GM21390 (cell line): ENCODE results near the gene FAM118A.
"Not testable (repeated sequence)": the region's sequence is repeated elsewhere in the genome, so short reads cannot be mapped to it uniquely, and the experiment has no call there.

Experiments used
- ATAC-seq: cut with Tn5 transposase; IDR thresholded peaks from one replicate; pipeline ENCODE4 v1.9.1; 2021; ENCODE audit not compliant: unreplicated experiment

Gene FAM118A

DNA sequence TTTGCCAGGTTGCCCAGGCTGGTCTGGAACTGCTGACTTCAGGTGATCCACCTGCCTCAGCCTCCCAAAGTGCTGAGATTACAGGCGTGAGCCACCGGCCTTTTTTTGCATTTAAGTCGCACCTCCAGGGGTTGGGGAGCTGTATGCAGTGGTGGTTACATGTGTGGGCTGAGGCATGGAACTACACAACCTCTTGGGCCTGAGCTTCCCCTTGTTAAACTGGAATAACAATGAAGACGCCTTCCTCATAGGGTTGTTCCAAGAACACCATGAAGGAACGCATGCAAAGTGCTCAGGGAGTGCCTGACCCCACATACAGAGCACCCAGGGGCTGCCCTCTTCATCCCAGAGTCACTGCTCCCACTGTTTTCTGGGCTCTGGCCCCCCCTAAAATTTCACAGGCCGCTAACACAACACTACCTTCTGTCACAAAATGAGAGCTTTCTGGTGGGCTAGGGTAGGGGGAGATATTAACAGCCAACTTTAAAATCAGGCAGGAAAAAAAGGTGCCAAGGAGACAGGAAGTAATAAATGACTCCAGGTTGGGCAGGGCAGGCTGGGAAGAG, 1.3 kb upstream of the FAM118A start:
- ATAC-seq = no peak

DNA sequence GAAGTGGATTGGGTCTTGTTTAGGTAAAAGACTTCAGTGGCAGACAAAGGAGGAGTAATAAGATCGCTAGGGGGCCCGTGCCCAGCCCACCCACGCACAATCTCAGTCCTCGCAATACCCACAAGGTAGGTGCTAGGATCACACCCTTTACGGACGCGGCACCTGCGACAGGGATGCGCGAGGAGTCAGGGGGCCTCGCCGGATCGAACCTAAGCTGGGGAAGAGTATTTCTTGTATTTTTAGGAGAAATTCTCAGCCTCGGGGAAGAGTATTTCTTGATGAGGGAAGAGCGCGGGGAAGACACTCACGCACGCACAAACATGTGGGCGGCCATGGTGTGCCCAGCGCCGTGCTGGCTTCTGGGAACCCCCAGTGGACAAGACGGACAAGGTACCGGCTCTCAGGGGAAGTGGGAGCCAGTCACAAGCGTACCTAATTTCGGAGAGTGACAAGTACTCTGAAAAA, 745 bp upstream of the FAM118A start:
- ATAC-seq = no peak

DNA sequence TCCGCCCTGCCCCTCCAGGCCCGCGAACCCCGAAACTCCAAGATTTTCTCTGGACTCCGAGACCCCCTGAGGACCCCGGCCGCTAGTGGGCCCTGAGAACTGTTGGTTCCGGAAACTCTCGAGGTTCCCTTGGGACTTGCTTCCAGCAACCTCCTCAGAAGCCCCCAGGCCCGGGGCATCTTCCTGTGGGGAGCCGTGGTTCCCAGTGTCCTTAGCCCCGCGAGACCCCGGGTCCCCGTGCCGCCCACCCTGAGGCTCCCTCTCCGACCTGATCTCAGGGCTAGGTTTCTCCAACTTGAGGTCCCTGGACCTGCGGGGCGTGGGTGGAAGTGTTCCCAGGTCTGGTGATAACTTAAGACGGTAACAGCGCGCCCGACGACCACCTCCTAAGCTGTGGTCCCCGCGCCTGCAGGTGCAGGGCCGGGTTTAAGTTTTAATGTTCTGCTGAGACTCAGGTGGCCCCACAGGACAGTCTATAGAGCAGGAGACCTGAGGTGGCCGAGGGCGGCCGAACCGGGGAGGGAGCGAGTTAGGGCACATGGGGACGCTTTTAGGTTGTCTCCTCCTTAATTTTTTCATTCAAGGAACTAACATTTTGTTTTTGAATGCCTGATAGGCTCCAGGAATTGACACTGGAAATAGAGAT, 720 bp downstream of the FAM118A start:
- no peak for ATAC-seq

DNA sequence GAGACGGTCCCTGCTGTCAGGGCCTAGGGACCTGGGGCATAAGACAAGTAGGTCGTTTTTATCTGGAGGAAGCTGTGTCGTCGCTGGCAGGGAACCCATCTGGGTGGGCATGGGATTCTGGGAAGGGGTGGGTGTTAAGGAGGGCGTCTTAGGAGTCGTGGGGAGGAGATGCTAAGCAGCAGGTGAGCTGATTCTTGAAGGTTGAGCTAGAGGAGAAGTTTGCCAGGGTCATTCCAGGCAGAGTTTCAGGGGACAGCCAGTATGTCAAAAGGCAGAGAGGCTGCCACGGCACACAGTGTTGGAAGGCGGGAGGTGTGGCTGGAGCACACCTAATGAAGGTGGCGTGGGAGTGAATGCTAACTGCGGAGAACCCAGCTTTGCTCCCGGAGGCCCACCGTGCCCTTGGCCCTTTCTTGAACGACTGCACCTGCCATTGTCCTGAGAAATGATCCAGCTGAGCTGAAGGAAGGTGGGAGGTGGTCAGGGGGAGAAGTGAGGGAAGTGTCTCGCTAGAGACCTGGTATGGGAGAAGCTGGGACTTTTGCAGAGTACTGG, 1.3 kb downstream of the FAM118A start:
- ATAC-seq = no peak

DNA sequence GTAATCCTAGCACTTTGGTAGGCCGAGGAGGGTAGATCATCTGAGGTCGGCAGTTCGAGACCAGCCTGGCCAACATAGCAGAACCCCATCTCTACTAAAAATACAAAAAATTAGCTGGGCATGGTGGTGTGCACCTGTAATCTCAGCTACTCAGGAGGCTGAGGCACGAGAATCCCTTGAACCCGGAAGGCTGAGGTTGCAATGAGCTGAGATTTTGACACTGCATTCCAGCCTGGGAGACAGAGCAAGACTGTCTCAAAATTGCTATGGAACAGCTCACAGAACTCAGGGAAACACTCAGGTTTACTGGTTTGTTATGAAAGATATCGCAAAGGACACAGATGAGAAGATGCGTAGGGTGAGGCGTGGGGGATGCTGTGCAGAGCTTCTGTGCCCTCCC, 2.7 kb downstream of the FAM118A start:
- no peak for ATAC-seq

DNA sequence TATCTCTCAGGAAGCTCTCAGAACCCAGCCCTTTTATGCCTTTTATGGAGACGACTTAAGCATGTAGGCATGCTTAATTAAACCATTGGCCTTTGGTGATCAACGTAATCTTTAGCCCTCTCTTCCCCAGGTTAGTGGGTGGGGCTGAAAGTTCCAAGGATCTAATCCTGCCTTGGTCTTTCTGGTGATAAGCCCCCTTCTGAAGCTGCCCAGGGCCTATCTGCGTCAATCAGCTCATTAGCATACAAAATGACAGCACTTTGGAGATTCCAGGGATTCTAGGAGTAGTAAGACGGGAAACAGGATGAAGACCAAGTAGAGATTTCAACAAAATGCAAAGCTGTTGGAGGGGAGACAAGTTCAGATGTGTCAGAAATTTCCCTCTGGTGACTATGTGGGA, 3.1 kb downstream of the FAM118A start:
- ATAC-seq = no peak

DNA sequence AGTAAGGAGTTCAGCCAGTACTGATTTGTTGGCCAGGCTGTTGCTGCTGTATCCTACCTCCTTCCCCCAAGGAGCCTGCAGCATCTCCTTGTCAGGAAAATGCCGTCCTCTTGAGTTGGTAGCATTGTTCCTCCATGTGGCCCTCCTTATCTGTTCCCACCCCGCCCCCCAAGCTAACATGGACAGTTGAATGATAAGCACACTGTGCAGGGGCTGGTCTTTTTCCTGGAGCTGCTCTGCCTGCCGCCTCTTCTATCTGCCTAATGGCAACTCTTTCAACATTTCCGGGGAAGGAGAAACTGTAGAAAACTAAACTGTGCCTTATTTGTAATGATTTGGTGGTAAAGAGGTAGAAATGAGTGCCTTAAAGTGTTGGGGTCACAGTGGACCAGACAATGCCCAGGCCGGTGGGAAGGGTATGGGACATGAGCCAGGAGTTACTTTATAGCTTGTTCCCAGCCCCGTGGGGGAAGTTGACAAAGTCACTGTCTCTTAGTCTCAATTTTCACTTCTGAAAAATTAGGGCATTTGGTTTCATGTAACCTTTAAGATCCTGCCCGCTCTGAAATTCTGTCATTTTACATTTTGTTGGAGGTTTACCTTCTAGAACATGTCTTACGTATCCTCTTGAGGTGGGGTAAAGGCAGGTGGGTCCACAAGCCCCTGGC, 4.5 kb downstream of the FAM118A start:
- ATAC-seq = no peak

DNA sequence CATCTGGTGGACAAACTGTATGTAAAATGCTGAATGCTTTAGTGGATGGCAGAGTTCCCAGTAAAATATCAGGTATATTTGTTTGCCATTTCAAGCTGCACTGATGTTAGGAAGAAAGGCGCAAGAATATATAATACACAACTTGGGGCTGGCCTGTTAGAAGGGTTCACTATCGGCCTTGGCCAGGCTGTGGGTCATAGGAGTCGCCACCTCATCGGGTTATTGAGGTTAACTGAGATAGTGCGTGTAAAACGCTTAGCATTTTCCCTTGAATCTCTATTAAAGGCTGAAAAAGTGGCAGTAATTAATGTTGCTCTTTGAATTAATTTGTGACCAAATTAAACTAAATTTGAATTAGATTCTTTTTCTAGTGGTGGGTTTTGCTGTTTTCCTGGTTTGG, 5.1 kb downstream of the FAM118A start:
- no peak for ATAC-seq

DNA sequence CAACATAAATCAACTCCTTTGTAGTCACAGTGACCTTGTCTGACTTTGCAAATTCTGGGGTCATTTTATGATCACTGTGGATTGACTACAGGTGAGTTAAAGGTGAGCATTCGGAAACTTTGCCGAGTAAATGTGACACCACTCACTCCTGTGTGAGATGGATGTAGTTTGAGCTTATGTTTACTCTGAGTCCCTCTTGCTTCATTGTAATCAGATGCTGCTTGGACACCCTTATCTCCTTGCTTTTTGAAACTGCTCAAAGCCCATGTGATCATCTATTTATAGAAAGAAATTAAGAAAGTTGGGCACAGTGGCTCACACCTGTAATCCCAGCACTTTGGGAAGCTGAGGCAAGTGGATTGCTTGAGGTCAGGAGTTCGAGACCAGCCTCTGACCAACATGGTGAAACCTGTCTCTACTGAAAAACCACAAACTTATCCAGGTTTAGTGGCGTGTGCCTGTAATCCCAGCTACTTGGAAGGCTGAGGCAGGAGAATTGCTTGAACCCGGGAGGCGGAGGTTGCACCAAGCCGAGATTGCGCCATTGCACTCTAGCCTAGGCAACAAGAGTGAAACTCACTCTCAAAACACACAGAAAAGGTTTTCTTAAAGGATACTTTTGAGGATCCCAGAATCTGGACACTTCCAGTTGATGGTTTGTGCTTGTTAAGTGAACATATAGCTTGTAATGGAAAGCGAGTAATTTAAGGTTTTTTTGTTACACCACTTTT, 7.2 kb downstream of the FAM118A start:
- no peak for ATAC-seq

DNA sequence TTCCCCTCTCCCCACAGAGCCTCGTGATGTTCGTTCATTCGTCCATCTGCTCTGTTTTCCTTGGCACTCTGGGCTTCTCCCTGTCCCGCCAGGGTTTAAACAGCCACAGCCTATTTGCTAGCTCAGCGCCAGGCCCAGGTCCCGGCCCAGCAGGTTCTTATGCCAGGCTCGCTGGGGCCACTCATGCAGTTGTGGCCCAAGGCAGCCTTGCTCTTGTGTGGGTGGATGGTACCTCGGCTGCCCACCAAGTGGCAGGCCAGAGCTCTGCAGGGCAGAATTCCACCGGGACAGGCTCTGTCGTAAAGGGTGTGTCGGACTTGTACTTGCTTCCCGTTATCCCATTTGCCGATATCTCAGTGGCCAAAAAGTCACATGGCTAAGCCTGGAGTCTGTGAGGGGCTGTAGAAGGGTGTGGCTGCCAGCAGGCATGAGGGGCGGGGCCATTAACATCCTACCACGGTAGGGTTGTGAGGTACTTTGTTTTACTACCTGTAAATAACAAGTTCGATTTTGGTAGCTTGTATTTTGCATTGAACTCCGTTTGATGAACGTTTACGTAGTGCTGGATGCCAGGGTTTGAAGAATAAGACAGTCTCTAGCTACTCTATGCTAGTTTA, 7.9 kb downstream of the FAM118A start:
- ATAC-seq = no peak

DNA sequence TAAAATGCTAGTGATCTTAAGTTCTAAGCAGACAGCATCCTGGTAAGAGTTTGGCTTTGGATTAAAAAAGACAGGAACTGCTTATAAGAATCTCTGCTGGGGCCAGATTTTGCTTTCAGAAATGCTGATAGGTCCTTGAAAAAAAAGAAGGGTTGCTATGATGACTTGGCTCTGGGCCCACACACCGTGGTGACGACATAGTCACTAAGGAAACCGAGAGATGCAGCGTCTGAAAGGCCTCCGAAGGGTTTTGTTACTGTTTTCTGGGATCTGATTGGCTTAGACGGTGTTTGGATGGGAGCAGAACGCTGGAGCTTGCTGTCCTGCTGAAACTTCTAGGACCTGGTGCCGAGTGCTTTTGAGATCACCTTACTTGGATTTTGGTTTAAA, 8.4 kb downstream of the FAM118A start:
- ATAC-seq = no peak

DNA sequence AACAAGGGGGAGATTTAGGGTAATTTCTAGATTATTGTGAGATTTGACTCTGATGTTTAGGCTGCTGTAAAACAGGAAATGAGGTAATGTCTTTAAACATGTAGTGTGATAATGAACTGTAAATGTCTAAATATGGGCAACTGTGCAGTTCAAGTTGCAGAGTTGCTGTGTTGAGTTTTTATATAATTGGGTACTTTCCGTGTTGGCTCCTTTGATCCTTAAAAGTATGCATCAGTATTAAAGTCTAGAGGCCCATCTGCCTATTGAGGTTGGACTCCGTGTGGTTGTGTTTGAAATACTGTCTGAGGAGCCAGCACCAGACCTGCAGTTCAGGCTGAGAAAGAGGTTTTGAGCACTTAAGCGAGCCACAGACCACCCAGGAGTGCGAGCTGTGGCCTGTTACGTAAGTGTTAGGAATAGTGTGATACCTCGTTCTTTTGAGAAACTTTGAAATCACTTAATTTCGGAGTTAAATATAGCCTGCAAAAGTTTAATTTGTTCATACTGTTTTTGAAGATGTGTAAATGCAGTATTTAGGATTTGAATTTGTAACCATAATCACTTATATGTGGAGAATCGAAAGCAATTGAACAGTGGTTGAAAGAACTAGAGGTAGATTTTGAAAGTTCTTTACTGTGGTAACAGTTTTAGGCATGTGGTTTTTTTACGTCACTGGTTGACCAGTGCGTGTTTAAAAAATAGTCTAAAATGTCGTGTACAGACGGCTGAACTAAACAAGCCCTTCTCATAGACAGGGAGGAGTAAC, 9.0 kb downstream of the FAM118A start:
- no peak for ATAC-seq

DNA sequence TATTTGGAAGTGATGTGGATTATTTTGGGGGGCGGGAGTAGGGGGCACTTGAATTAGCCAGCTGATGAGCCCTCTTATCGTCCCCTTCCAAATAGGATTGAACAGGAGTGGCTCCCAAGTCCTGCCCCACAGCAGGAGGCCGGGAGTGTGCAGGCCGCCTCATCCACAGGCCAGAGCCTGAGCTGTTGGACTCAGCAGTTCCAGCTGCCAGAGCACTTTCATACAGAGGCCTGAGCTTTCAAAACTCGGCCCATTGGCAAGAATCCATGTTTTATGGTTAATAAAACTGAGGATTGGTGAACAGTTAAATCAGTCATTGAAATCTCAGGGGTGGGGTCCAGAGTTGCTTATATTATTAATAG, 9.6 kb downstream of the FAM118A start:
- no peak for ATAC-seq

DNA sequence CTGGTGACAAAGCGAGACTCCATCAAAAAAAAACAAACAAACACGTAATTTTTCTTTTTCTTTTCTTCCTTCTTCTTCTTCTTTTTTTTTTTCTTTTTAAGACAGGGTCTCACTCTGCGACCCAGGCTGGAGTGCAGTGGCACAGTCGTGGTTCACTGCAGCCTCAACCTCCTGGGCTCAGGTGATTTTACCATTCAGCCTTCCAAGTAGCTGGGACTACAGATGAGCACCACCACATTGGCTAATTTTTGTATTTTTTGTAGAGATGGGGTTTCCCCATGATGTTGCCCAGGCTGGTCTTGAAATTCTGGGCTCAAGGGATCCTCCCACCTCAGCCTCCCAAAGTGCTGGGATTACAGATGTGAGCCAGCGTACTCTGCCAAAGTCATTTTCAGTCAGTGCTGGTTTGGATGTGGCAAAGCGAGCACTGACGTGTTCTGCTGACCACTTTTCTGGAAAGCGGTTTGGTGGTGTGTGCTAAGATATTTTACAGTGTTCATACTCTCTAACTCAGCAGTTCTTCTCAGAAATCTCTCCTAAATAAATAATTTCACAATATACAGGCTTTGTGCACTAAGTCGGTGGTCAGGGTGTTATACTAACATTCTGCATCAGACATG, 10.7 kb downstream of the FAM118A start:
- ATAC-seq = no peak

DNA sequence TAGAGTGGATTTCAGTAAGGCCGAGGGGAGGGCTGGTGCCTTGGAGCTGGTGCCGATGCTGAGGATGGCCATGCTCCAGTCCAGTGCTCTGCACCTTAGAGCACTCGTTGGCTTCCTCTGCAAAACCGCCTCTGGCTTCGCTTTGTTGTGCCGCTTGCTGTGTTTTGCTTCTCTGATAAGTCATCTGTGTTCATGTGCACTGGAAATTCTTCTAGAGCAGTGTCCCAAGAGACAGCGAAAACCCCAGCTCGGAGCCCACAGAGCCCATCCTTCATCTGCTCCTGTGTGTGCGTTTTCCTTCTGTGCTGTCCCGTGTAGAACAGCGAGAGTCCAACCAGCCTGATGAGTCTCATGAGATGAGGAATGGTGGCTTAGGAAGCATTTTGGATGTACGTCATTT, 12.1 kb downstream of the FAM118A start:
- no peak for ATAC-seq

DNA sequence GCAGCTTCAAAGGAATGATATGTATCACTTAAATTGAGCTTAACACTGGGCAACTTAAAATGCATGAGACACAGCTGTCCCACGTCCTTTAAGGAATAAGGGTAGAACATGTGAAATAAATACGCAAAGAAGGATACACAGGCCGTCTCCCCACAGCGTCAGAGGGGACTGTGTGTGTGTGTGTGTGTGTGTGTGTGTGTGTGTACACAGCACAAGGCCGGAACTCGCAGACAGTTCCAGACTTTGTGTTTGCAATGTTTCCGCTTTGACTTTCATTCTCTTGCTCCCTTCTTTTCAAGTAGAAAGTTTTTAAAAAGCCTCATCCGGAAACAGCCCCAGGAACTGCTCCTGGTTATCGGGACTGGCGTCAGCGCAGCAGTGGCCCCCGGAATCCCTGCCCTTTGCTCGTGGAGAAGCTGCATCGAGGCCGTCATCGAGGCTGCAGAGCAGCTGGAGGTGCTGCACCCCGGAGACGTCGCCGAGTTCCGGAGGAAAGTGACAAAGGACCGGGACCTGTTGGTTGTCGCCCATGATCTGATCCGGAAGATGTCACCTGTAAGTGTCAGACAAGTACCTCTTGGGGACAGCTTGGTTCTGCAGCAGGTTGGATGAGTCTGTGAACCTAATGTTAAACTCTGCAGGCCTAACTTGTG, 13.3 kb downstream of the FAM118A start:
- ATAC-seq = no peak

DNA sequence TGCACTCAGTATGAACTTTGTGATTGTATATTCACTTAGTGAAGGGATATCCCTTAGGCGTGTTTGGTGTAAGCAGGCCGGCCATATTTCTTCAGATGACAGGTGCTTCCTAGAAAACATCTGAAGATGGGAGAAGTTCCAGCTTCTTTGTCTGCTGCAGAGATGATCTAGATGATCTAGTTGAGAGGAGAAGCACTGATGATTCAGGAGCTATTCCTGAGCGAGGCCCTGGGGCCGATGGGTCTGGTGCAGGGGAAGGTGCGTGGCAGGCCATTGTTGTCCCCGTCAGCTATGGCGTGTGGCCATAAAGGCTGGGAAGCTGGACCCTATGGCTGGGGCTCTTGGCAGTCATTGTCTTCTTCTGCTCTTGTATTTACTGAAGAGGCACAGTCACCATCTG, 14.0 kb downstream of the FAM118A start:
- no peak for ATAC-seq

DNA sequence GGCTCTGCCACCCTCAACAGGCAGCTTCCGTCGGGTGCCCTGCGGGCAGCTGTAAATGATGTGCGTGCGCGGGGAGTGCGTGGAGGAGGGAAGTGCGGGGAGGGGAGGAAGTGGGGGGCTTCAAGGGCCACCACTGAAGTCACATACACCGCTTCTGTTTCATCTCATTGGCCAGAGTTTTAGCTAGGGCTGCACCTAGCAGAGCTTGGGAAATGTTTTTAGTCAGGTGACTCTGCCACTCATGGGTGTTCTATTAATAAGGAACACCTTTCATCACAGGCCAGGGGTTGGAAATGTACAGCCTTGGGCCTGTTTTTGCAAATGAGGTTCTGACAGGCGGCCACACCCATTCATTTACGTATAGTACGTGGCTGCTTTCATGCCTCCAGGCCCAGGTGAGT, 14.6 kb downstream of the FAM118A start:
- no peak for ATAC-seq

DNA sequence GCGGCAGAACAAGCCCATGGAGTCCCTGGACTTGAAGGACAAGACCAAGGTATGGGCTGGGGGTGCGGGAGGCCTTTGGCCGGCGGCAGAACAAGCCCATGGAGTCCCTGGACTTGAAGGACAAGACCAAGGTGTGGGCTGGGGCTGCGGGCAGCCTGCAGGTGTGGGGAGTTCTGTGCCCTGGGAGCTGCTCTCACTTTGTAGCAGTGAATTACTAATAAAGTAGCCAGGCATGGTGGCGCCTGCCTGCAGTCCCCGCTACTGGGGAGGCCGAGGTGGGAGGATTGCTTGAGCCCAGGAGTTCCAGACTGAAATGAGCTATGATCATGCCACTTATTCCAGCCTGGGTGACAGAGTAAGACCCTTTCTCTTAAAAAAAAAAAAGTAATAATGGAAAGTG, 18.5 kb downstream of the FAM118A start:
- not testable (repeated sequence) for ATAC-seq
